ENCODE measurements around the gene IFT57. TPM values are rescaled to one million over a fixed set of nuclear protein-coding genes. Genes with fewer than 3 reads are reported as not detected.

IFT57 gene
- total and polyA plus RNA-seq, 2 experiments from 2014 or later: 28.6 to 49.0 TPM

GRCh38 chr3:108156312-108156853, 65.8 kb downstream of the IFT57 start:
- H3K36me3 Mint-ChIP-seq (ENCODE audit: low read depth): no peaks in the 10 kb centered on the region
- Histone ChIP-seq H2AFZ (no peak overlapping the region), H3K36me3 (ENCODE audit: insufficient read depth) (no peaks in the 10 kb centered on the region), H3K27me3 (ENCODE audit: insufficient read depth) (no peaks in the 10 kb centered on the region), H3K27ac (ENCODE audit: low read depth) (no peak overlapping the region), H3K4me3 (no peak overlapping the region), H3F3A (replicated peaks; ENCODE audit: low read depth) (no peaks in the 10 kb centered on the region), H3K9me2 (ENCODE audit: insufficient read depth) (no peaks in the 10 kb centered on the region), H3K4me2 (no peak overlapping the region), H3K4me1 (ENCODE audit: insufficient read depth) (no peaks in the 10 kb centered on the region), H4K20me1 (replicated peaks; ENCODE audit: insufficient read depth) (no peaks in the 10 kb centered on the region), H3K79me2 (replicated peaks; ENCODE audit: insufficient read depth) (no peaks in the 10 kb centered on the region)
- H3K27ac Mint-ChIP-seq: no peak overlapping the region
- DNase-seq (ENCODE audit: low spot score) (no peak), ATAC-seq (no peak)
- no peak overlapping the region for H3K4me3 Mint-ChIP-seq
- H3K27me3 Mint-ChIP-seq (ENCODE audit: insufficient read depth, low read depth, poor library complexity): peaks cover 2% of the 10 kb centered on the region
- H3K4me1 Mint-ChIP-seq: peaks cover 8% of the 10 kb centered on the region; the same call in 1 of the 3 replicates
- no peaks in the 10 kb centered on the region for H3K9me3 Mint-ChIP-seq
- TF ChIP-seq STAT1 (IDR thresholded peaks at IDR 0.05; ENCODE audit: unreplicated experiment) (no peak), ZNF114 (CRISPR knock-in tag; IDR thresholded peaks at IDR 0.05) (no peak), EZH2phosphoT487 (IDR thresholded peaks at IDR 0.05; ENCODE audit: unreplicated experiment) (no peak), NANOG (IDR thresholded peaks at IDR 0.05; ENCODE audit: borderline replicate concordance) (no peak), EZH2 (IDR thresholded peaks at IDR 0.05; ENCODE audit: low read depth, unreplicated experiment) (no peak), JUNB (IDR thresholded peaks at IDR 0.05; ENCODE audit: unreplicated experiment) (no peak), CTCF (conservative IDR thresholded peaks at IDR 0.05; ENCODE audit: low read depth in 2 of 2) (no peak), ZNF462 (CRISPR knock-in tag; IDR thresholded peaks at IDR 0.05) (no peak), REST (IDR thresholded peaks at IDR 0.05; ENCODE audit: unreplicated experiment) (no peak), ETS1 (IDR thresholded peaks at IDR 0.05) (no peak), CREB1 (CRISPR knock-in tag; IDR thresholded peaks at IDR 0.05; ENCODE audit: low read depth) (no peak), POLR2AphosphoS5 (IDR thresholded peaks at IDR 0.05; ENCODE audit: low read depth) (no peak), ZNF331 (CRISPR knock-in tag; IDR thresholded peaks at IDR 0.05; ENCODE audit: low read depth) (no peak)

Measured in GM23338 (cell line).